HG02870 (cell line): ENCODE measurements around the gene ZNF503.
A peak's percentile ranks its signal among the peaks of the same experiment; 100 is the strongest.
"Not testable (repeated sequence)": the region's sequence is repeated elsewhere in the genome, so short reads cannot be mapped to it uniquely, and the experiment has no call there.

Experiments used
- ATAC-seq: cut with Tn5 transposase; IDR thresholded peaks from one replicate; pipeline ENCODE4 v1.9.1; 2021; ENCODE audit warnings: mild to moderate bottlenecking, moderate library complexity; ENCODE audit not compliant: unreplicated experiment

The ZNF503 gene

DNA sequence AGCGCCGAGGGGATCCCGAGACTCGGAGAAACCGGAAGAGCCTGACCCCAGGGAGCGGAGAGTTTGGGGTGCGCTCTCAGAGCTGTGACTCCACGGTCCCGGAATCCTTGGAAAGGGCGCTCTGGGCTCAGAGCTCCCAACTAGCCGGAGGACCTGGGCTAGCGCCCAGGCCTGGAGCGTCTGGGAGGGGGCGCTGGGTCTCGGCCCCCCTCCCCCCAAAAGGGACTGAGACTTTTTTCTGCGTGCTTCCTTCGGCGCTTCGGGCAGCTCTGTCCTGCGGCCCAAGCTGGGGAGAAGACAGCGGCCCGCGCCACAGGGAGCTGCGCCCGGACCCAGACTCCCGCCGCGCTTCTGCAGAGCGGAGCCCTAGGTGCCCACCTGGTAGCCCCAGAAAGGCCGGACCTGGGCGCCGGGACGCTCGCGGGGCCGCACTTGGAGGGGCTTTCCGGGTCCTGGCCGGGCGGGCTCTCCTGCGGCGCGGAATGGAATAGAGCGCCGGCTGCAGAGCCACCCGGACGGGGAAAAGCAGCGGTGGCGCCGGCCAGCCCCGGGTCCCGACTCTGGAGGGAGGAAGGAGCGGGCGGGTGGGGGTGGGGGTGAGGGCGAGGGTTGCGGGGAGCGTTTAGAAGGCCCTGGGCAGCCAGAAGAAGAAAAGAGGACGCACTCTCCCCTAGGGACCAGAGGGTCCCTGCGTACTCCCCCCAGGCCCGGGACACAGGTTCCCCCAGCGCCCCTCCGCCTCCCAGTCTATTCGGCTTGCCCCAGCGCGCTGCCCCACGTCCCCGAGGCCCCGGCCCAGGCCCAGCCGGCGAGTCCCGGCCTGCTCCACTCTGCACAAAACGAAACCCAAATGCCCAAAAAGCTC, 4.7 kb downstream of the ZNF503 start:
- no peak for ATAC-seq

GRCh38 chr10:75395932-75396630, 5.5 kb downstream of the ZNF503 start:
- no peak for ATAC-seq

DNA sequence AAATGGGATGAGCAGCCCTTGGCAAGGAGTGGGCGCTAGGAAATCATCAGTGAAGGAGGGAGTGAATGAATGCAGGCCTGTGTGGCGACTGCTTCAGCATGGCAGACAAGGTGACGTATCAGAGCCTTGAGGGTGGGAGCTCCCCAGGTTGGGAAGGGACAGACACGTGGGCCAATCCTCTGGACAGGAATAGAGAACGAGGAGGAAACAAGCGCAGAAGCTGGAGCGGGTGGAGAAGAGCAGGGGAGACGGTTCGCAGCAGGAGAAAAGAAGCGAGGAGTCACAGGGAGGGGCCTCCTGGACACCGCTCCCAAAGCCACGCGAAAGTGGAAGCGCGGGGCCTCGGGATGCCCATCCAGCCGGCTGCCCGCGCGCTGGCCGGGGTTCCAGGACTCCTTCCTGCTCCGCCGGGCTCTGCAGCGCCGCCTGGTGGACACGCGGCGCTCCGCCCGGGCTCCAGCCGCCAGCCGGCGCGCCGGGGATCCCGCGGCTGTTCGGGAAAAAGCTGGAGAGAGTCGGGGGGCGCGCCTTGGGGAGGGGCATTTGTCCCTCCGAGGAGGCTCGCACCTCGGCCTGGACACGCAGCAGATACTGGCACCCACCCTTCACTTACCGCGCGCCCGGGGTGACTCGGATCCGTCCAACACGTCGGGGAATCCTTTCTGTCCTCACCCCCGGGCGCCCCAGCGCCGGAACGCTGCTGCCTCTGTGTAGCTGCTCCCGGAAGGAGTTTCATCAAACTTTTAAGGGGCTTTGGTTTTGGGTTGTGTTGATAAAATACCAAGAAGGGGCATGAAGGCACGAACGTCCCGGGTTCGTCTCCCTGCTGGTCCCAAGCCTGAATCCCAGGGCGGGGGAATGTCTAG, 6.3 kb downstream of the ZNF503 start:
- no peak for ATAC-seq

DNA sequence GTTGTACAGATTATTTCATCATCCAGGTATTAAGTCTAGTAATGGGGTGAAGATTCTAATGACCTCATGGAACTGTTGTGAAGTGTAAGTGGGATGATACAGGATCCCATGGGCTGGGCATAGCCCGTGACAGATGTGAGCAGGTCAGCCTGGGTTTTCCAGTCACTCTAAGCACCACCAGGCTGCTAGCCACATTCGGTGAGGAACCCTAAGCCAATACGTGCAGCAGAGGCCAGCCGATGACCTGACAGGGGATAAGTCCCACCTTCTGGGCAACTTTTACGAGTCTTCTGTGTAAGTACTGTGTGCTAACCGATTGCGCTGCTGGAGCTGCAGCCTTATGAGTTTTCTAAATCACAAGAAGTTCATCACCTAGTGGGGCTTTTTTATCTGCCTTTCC, 7.3 kb downstream of the ZNF503 start:
- no peak for ATAC-seq

DNA sequence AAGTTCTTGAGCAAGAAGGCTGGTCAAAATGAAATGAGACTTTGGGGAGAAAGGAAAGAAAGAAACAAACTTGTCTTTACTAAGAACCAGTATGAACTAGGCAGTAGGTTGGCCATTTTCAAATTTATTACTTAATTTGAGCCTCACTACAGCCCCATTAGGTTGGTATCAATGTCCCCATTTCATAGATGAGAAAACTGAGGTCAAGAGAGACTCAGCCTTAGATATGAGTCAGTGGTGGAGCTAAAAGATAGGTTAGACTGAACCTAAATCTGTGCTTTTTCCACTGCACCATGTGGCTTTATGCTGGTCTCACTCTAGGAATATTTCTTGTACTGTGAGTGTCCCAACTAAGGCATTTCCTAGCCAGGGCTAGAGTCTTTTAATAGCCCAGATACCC, 8.8 kb downstream of the ZNF503 start:
- no peak for ATAC-seq

- ATAC-seq, result no peak
Observed at GRCh38 chr10:75392271-75392670, 9.3 kb downstream of the ZNF503 start.

DNA sequence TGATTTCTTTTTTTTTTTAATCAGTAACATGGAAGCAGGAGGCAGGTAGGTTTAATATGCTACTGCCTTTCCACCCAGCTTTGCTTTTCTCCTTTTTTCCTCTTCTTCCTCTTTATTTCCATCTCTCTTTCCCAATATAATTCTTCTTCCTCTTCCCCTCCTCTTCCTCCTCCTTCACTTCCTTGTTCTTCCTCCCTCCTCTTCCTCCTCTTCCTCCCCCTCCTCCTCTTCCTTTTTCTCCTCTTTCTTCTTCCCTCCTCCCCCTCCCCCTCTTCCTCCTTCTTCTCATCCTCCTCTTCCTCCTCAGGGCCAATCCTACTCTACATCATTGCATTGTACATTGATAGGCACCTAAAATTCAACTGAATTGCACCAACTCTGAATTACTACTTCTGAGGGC, 11.4 kb downstream of the ZNF503 start:
- ATAC-seq, result no peak

GRCh38 chr10:75388082-75388481, 13.5 kb downstream of the ZNF503 start:
- no peak for ATAC-seq

- ATAC-seq, result no peak
Observed at GRCh38 chr10:75386128-75386527, 15.4 kb downstream of the ZNF503 start.

DNA sequence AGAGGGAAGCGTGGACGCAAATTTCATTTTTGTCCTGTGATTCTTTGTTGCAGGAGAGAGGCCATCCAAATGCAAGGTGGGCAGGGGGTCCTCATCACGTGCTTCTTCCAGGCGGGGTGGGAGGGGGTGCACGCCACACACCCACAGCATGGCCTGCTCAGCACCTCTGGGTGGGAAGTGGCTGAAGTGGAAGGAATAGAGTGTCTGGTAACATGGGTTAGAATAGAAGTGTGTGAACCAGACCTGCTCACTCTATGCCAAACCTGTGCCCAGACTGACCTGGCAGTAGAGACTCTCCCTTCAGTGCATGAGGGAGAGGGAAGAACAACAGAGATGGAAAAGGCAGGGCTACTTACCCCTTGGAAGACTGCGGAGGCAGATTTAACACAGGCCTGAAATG, 21.7 kb downstream of the ZNF503 start:
- ATAC-seq, result no peak

DNA sequence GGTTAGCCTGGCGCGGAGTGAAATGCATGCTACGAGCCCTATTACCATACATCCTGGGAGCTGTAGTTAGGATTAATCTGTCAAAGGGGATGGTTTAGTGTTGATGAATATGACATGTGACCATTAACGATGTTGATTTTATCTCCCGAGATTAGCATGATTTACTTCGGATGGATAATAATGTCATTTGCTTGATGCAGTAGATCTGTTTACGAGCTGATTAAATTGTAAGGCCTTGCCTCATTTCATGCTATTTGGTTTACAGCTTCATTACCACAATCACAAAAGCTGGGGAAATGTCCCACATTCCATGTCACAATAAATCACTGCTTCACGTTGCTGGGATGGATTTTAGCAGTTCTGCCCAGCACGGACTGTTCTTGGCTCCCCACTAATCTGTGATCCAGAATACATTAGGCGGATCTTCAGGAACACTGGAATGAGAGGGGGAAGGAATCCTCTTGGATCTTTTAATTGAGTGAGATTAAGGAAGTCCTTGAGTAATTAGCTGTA, 22.3 kb downstream of the ZNF503 start:
- ATAC-seq, result no peak

DNA sequence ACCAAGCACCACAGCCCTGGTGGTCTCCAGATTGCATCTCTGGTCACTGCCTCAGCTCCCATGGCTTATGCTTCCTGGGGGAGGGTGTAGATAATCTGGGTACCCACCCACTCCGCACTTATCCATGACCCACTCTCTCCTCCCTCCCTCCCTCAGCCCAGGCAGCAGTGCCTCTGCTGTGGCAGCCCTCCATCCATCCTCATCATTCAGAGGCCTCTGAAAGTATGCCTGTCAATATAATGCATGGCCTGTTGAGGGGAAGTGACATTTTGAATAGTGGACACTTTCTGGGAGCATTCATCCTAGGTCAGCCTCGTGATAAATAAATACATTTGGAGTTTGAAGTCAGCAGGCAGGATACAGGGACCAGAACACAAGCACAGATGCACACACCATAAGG, 23.2 kb downstream of the ZNF503 start:
- ATAC-seq, result no peak

DNA sequence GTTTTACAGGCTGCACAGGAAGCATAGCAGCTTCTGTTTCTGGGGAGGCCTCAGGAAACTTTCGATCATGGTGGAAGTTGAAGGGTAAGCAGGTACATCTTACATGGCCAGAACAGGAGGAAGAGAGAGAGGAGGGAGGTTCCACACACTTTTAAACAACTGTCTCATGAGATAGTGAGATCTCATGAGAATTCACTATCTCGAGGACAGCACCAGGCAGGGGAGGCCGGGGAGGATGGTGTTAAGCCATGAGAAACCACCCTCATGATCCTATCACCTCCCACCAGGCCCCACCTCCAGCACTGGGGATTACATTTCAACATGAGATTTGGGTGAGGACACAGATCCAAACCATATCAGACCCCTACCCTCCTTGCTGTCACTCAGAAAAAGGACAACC, 23.7 kb downstream of the ZNF503 start:
- ATAC-seq, result no peak

- peak; percentile 96 for ATAC-seq
Observed at GRCh38 chr10:75375838-75376237, 25.7 kb downstream of the ZNF503 start.

GRCh38 chr10:75371010-75371409, 30.6 kb downstream of the ZNF503 start:
- no peak for ATAC-seq

GRCh38 chr10:75369838-75370237, 31.7 kb downstream of the ZNF503 start:
- ATAC-seq, result not testable (repeated sequence)

GRCh38 chr10:75367901-75368300, 33.7 kb downstream of the ZNF503 start:
- ATAC-seq, result no peak

GRCh38 chr10:75367021-75367487, 34.5 kb downstream of the ZNF503 start:
- ATAC-seq, result no peak

DNA sequence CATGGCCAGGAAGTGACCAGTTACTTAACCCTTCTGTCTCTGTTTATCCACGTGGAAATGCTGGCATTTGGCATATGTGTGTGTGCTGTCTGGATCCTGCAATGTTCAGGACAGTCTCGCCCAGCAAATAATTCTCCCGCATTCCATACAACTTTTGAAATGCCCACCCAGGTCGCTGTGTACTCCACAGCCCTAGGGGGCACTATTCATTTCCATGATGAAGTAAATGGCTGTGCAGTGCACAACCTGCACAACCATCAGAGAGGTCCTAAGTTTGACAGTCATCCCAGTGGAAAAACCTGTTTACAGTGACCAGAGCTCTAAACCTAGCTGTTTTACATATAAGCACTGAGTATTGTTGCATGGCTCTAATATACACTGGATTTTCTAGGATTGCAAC, 38.1 kb downstream of the ZNF503 start:
- ATAC-seq, result no peak

DNA sequence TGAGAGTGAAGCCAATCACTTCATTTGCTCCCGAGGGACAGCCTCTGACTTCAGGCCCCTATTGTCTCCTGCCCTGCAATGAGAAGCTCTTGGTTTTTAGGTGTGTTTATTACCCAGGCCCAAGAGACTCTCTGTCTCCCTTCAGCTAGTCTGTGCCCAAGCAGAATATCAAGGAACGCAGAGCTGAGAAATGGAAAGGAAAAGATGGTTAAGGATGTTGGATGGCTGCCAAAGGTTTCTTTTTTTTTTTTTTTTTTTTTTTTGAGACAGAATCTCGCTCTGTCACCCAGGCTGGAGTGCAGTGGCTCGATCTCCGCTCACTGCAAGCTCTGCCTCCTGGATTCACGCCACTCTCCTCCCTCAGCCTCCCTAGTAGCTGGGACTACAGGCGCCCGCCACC, 41.7 kb downstream of the ZNF503 start:
- ATAC-seq, result not testable (repeated sequence)

GRCh38 chr10:75358835-75359421, 42.6 kb downstream of the ZNF503 start:
- no peak for ATAC-seq
